ENCODE data around the gene POLD4. TPM values are rescaled to one million over a fixed set of nuclear protein-coding genes. Genes with fewer than 3 reads are reported as not detected.
A peak's percentile ranks its signal among the peaks of the same experiment; 100 is the strongest.
"Not testable (repeated sequence)": the region's sequence is repeated elsewhere in the genome, so short reads cannot be mapped to it uniquely, and the experiment has no call there.

Gene POLD4
- 95.6 and 119 TPM in 2 replicates for polyA plus RNA-seq (2011; rRNA removed)
- polyA minus RNA-seq (2011; rRNA and poly(A)+ RNA removed) = 14.4 and 21.1 TPM in 2 replicates

DNA sequence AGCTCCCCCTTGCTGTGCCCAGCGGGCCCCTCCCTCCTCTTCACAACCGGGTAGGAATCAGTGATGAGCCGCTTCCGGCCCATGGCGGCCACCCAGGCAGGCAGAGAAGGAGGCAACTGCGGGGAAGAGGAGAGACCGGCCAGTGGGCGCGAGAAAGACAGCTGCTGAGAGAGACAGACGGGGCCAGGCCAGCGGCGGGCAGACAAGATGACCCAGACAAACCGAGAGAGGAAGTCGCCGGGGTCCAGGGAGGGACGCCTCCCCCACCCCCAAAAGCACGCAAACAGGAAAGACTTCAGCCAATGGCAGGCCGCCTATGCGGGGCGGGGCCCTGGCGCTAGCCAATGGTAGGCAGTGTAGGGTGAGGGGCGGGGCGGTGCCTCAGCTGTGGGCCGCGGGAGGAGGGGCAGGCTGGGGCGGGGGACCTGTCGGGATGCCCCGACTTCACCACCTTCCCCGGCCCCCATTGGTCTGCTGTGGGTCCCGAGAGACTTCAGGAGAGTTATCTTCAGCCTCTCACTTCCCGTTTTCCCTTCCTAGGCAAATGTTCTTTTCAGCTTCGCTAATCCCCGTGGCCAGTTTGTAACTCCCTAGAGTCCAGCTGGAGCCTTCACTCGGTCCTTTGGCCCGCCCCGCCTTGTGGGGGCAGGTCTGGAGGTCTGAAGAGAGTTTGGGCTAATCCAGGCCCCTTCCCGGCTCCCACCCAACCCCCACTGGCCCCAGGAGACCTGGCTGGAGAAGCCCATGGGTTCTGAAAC lies at the start of gene POLD4:
Gene POLD4, minus strand, starts transcription at position 230 of the 758 bp plus-strand sequence. Its CDS starts 147 bp downstream, at position 83.
- Histone ChIP-seq H3K4me3 (ENCODE audit: low read depth, low read length) (peak within 1 kb of the TSS; percentile 78), H3K36me3 (ENCODE audit: control insufficient read depth, insufficient read depth, low read length) (no peaks in the 10 kb centered on the region), H3K27me3 (ENCODE audit: control insufficient read depth, insufficient read depth, low read length) (no peaks in the 10 kb centered on the region)
- peak; percentile 74 for DNase-seq (ENCODE audit: low read depth)
- CTCF ChIA-PET = interaction anchor here (0.5 to 20.3 kb wide), 11 partner anchors 9 to 135 kb away, joined by 3 to 892 read pairs (median 4); partner anchors contain the start of genes CLCF1 and RAD9A
- TF ChIP-seq, protein P1, sequence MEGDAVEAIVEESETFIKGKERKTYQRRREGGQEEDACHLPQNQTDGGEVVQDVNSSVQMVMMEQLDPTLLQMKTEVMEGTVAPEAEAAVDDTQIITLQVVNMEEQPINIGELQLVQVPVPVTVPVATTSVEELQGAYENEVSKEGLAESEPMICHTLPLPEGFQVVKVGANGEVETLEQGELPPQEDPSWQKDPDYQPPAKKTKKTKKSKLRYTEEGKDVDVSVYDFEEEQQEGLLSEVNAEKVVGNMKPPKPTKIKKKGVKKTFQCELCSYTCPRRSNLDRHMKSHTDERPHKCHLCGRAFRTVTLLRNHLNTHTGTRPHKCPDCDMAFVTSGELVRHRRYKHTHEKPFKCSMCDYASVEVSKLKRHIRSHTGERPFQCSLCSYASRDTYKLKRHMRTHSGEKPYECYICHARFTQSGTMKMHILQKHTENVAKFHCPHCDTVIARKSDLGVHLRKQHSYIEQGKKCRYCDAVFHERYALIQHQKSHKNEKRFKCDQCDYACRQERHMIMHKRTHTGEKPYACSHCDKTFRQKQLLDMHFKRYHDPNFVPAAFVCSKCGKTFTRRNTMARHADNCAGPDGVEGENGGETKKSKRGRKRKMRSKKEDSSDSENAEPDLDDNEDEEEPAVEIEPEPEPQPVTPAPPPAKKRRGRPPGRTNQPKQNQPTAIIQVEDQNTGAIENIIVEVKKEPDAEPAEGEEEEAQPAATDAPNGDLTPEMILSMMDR (IDR thresholded peaks at IDR 0.05; ENCODE audit: insufficient read depth, low read depth, low read length) = no peak
- POLR2A ChIA-PET = interaction anchor here (0.6 to 1.4 kb wide), 3 partner anchors 21 to 32 kb away, joined by 5 to 13 read pairs (median 5); no protein-coding TSS in a partner anchor

DNA sequence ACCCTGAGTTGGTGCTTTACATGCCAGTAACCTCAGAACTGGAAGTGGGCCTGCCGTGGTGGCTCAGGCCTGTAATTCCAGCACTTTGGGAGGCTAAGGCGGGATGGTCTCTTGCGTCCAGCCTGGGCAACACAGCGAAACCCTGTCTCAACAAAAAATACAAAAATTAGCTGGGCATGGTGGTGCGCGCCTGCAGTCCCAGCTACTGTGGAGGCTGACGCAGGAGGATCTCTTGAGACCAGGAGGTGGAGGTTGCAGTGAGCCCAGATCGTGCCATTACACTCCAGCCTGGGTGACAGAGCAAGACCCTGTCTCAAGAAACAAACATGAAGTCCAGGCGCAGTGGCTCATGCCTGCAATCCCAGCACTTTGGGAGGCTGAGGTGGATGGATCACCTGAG lies 49.7 kb upstream of the POLD4 start:
- DNase-seq (ENCODE audit: low read depth); H3K27me3 ChIP-seq (ENCODE audit: control insufficient read depth, insufficient read depth, low read length); H3K4me3 ChIP-seq (ENCODE audit: low read depth, low read length); POLR2A ChIA-PET: not testable (repeated sequence)
- CTCF ChIA-PET = interaction anchor here (2.5 kb wide), 1 partner anchor 52 kb away, joined by 10 read pairs; no protein-coding TSS in a partner anchor
- H3K36me3 ChIP-seq (ENCODE audit: control insufficient read depth, insufficient read depth, low read length) = peaks cover 15% of the 10 kb centered on the region

DNA sequence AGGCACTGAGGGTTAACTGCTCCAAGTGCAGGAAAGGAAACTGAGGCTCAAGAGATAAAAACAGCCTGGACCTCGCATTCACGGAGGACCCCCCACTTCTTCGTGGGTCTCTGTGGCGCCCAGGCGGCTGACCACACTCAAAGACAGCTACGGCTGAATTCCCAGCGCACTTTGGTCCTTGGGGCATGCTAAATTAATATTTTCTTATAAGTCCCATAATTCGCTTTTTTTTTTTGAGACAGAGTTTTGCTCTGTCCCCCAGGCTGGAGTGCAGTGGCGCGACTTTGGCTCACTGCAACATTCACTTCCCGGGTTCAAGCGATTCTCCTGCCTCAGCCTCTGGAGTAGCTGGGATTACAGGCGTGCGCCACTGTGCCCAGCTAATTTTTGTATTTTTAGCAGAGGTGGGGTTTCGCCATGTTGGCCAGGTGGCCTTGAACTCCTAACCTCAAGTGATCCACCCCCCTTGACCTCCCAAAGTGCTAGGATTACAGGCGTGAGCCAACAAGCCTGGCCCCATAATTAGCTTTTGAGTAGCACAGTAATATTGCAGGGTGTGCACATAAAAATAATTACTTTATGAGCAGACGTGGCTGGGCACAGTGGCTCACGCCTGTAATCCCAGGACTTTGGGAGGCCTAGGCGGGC lies 49.0 kb upstream of the POLD4 start:
- not testable (repeated sequence) for DNase-seq (ENCODE audit: low read depth); H3K27me3 ChIP-seq (ENCODE audit: control insufficient read depth, insufficient read depth, low read length)
- POLR2A ChIA-PET = interaction anchor here (1.0 to 1.5 kb wide), 2 partner anchors 11 to 29 kb away, joined by 9 to 23 read pairs; partner anchors contain the start of genes CLCF1 and RAD9A
- peaks cover 23% of the 10 kb centered on the region for H3K36me3 ChIP-seq (ENCODE audit: control insufficient read depth, insufficient read depth, low read length)
- CTCF ChIA-PET = interaction anchor here (1.0 to 2.7 kb wide), 17 partner anchors 10 to 112 kb away, joined by 3 to 16 read pairs (median 4); partner anchors contain the start of genes RAD9A and RPS6KB2
- H3K4me3 ChIP-seq (ENCODE audit: low read depth, low read length) = peak overlapping the region; percentile 16; the same call in 1 of the 2 replicates

DNA sequence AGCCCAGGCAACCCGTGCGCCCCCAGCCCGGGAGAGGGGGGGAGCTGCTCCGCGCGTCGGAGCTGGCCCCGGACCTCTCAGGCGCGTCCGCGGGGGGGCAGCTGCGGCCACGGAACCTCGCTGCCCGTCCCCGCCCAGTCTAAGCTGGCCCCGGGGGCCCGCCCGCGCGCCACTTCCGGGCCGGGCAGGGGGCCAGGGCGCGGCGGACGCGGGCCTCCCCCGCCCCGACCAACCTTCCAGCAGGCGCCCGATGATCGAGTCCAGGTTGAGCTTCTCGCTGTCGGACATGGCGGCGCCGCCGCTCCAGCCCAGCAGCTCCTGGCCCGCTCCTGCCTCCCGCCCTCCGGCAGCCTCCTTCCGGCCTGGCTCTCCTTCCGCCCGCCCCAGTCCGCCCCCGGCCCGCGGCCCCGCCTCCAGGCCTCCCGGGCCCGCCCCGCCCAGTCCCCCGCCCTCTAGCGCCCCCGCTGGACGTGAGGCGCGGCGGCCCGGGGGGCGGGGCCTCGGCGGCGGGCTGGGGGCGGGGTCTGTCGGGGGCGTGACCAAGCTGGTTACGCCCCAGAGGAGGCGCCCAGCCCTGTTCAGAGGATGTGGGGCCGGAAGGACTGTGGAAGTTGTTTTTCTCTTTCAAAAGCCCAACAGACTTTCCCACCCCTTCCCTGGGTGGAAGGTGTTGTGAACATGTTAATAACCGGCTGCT lies 48.3 kb upstream of the POLD4 start, which contains the start of gene PPP1CA:
Gene PPP1CA, minus strand, starts transcription at position 364 of the 697 bp plus-strand sequence. Its CDS starts 76 bp downstream, at position 288.
- H3K4me3 ChIP-seq (ENCODE audit: low read depth, low read length) = peak within 1 kb of the TSS; percentile 98
- no peaks in the 10 kb centered on the region for H3K27me3 ChIP-seq (ENCODE audit: control insufficient read depth, insufficient read depth, low read length)
- ChIA-PET CTCF (interaction anchor here (0.8 to 2.7 kb wide), 26 partner anchors 10 to 113 kb away, joined by 3 to 16 read pairs (median 4); partner anchors contain the start of genes CLCF1, CORO1B, PITPNM1 and RAD9A), POLR2A (interaction anchor here (0.5 to 1.5 kb wide), 4 partner anchors 10 to 66 kb away, joined by 3 to 29 read pairs (median 16); partner anchors contain the start of genes CLCF1 and RAD9A)
- peaks cover 24% of the 10 kb centered on the region for H3K36me3 ChIP-seq (ENCODE audit: control insufficient read depth, insufficient read depth, low read length)
- TF ChIP-seq, protein P1 (IDR thresholded peaks at IDR 0.05; ENCODE audit: insufficient read depth, low read depth, low read length) = 0 out of 2 replicates have a peak, but pooled peaks have one; percentile 7
- peak; percentile 27 for DNase-seq (ENCODE audit: low read depth)

DNA sequence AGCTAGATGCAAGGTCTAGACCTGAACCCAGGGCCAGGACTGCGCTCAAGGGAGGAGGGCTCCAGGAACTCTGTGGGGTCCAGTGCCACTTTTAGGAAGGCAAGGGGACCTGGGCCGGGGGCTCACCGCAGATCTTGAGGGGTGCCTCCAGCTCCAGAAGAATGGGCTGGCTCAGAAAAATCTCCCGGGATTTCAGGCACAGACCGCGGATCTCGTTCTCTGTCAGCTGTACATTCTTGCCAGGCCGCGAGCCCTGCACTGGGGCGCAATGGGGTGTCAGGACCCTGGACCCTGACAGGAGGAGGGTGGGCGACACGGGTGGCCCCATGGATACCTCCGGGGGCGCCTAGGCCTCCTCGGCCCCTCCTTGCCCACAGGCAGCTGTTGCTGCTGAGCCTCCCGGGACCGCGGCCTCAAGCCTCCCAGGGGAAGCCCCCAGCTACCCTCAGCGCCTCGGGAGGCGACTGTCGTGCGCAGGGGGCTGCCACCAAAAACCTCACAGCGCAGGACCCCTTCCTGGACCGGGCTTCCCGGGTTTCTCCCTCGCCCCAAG lies 47.7 kb upstream of the POLD4 start:
- TF ChIP-seq, protein P1 (IDR thresholded peaks at IDR 0.05; ENCODE audit: insufficient read depth, low read depth, low read length) = no peak
- CTCF ChIA-PET = interaction anchor here (0.8 to 2.7 kb wide), 24 partner anchors 10 to 114 kb away, joined by 3 to 16 read pairs (median 4); partner anchors contain the start of genes CLCF1, CORO1B, PITPNM1 and RAD9A
- Histone ChIP-seq H3K27me3 (ENCODE audit: control insufficient read depth, insufficient read depth, low read length) (no peaks in the 10 kb centered on the region), H3K36me3 (ENCODE audit: control insufficient read depth, insufficient read depth, low read length) (peaks cover 28% of the 10 kb centered on the region), H3K4me3 (ENCODE audit: low read depth, low read length) (peak overlapping the region; percentile 98)
- POLR2A ChIA-PET = interaction anchor here (0.5 to 1.5 kb wide), 4 partner anchors 9 to 67 kb away, joined by 3 to 29 read pairs (median 16); partner anchors contain the start of genes CLCF1 and RAD9A
- no peak for DNase-seq (ENCODE audit: low read depth)

Measured in BJ (cell line).